Measurements from ENCODE around the gene SERPINB11. TPM values are rescaled to one million over a fixed set of nuclear protein-coding genes. Genes with fewer than 3 reads are reported as not detected.

SERPINB11 gene
- polyA plus RNA-seq, 1 donor from 2014 or later, result not detected

DNA sequence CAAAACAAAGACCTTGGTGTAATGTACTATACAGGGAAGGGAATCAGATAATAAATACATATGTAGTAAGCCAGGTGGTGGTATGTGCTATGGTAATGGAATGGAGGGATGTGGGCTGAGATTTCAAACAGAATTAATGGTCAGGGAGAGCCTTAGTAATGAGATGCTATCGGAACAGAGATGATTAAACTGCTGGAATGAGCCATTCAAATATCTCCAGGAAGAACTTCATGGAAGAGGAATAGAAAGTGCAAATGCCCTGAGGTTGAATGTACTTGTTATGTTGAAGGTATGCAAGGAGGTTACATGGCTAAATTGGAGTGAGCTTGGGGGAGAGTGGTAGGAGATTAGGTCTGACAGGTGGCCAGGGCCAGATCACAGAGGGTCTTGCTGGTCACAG is 5.1 kb downstream of the SERPINB11 start:
- Histone ChIP-seq H3K4me3 (ENCODE audit: low read length) (no peak overlapping the region), H3K27ac (ENCODE audit: low read length) (no peak overlapping the region), H2AFZ (ENCODE audit: low read depth, low read length) (no peak overlapping the region), H3K79me2 (replicated peaks; ENCODE audit: insufficient read depth, low read length) (no peaks in the 10 kb centered on the region), H4K20me1 (ENCODE audit: insufficient read depth) (no peaks in the 10 kb centered on the region), H3K9me3 (ENCODE audit: low read length) (no peaks in the 10 kb centered on the region), H3K36me3 (ENCODE audit: insufficient read depth, low read length) (no peaks in the 10 kb centered on the region), H3K4me2 (ENCODE audit: low read length) (no peak overlapping the region), H3K9ac (ENCODE audit: low read length) (no peak overlapping the region), H3K27me3 (ENCODE audit: insufficient read depth, low read depth, low read length) (no peaks in the 10 kb centered on the region), H3F3A (ENCODE audit: insufficient read depth, low read length, poor library complexity, severe bottlenecking) (no peaks in the 10 kb centered on the region), H3K9me2 (ENCODE audit: insufficient read depth, low read length) (no peaks in the 10 kb centered on the region)
- TF ChIP-seq SMC3 (conservative IDR thresholded peaks at IDR 0.05; ENCODE audit: poor library complexity), result no peak
- no peak for TF ChIP-seq TAF1 (IDR thresholded peaks at IDR 0.05; ENCODE audit: low read depth)
- TF ChIP-seq REST (IDR thresholded peaks at IDR 0.05; ENCODE audit: borderline replicate concordance), result no peak
- no peak for TF ChIP-seq MXI1 (conservative IDR thresholded peaks at IDR 0.05; ENCODE audit: poor library complexity, severe bottlenecking)
- TF ChIP-seq CTCF (IDR thresholded peaks at IDR 0.05; ENCODE audit: poor library complexity, severe bottlenecking), result no peak
- TF ChIP-seq EZH2 (IDR thresholded peaks at IDR 0.05; ENCODE audit: borderline replicate concordance, insufficient read depth, low read length, poor library complexity, severe bottlenecking), result no peak
- no peak for TF ChIP-seq EP300 (conservative IDR thresholded peaks at IDR 0.05; ENCODE audit: poor library complexity, severe bottlenecking)
- TF ChIP-seq RAD21 (conservative IDR thresholded peaks at IDR 0.05), result no peak
- TF ChIP-seq POLR2AphosphoS5 (IDR thresholded peaks at IDR 0.05), result no peak

GRCh38 chr18:63708650-63709049 is 5.9 kb downstream of the SERPINB11 start:
- no peak overlapping the region for H3K9ac ChIP-seq (ENCODE audit: low read length)
- H2AFZ ChIP-seq (ENCODE audit: low read depth, low read length), result no peak overlapping the region
- H3K36me3 ChIP-seq (ENCODE audit: insufficient read depth, low read length), result no peaks in the 10 kb centered on the region
- no peak overlapping the region for H3K4me3 ChIP-seq (ENCODE audit: low read length)
- H3K9me2 ChIP-seq (ENCODE audit: insufficient read depth, low read length), result no peaks in the 10 kb centered on the region
- H3K4me2 ChIP-seq (ENCODE audit: low read length), result no peak overlapping the region
- H3K9me3 ChIP-seq (ENCODE audit: low read length), result no peaks in the 10 kb centered on the region
- no peaks in the 10 kb centered on the region for H3K79me2 ChIP-seq (replicated peaks; ENCODE audit: insufficient read depth, low read length)
- no peaks in the 10 kb centered on the region for H3K27me3 ChIP-seq (ENCODE audit: insufficient read depth, low read depth, low read length)
- no peaks in the 10 kb centered on the region for H3F3A ChIP-seq (ENCODE audit: insufficient read depth, low read length, poor library complexity, severe bottlenecking)
- H3K27ac ChIP-seq (ENCODE audit: low read length), result no peak overlapping the region
- no peak for TF ChIP-seq EZH2 (IDR thresholded peaks at IDR 0.05; ENCODE audit: borderline replicate concordance, insufficient read depth, low read length, poor library complexity, severe bottlenecking)
- no peak for TF ChIP-seq SMC3 (conservative IDR thresholded peaks at IDR 0.05; ENCODE audit: poor library complexity)
- no peak for TF ChIP-seq POLR2AphosphoS5 (IDR thresholded peaks at IDR 0.05)
- TF ChIP-seq REST (IDR thresholded peaks at IDR 0.05; ENCODE audit: borderline replicate concordance), result no peak
- TF ChIP-seq TAF1 (IDR thresholded peaks at IDR 0.05; ENCODE audit: low read depth), result no peak
- no peak for TF ChIP-seq EP300 (conservative IDR thresholded peaks at IDR 0.05; ENCODE audit: poor library complexity, severe bottlenecking)
- no peak for TF ChIP-seq MXI1 (conservative IDR thresholded peaks at IDR 0.05; ENCODE audit: poor library complexity, severe bottlenecking)
- no peak for TF ChIP-seq RAD21 (conservative IDR thresholded peaks at IDR 0.05)
- TF ChIP-seq CTCF (IDR thresholded peaks at IDR 0.05; ENCODE audit: poor library complexity, severe bottlenecking), result no peak
- H4K20me1 ChIP-seq (ENCODE audit: insufficient read depth), result no peaks in the 10 kb centered on the region
